H1 (cell line): ENCODE results near the gene MRPS27. TPM values are rescaled to one million over a fixed set of nuclear protein-coding genes. Genes with fewer than 3 reads are reported as not detected.

Experiments
- ASH2L ChIP-seq: fragments of 200-600, 300-600 bp; sonication (generic); IDR thresholded peaks from one replicate; pipeline ENCODE4 v1.7.1; 2017; ENCODE audit warnings: low read length
- CHD7 ChIP-seq: fragments of 300-600 bp; sonication (generic); IDR thresholded peaks from 2 replicates; pipeline ENCODE4 v1.7.1; 2012; ENCODE audit warnings: low read length, moderate library complexity, mild to moderate bottlenecking, inconsistent platforms; ENCODE audit not compliant: insufficient replicate concordance
- EZH2 ChIP-seq: fragments of 200-600 bp; sonication (generic); IDR thresholded peaks from 2 replicates; pipeline ENCODE4 v1.7.1; 2012; ENCODE audit warnings: low read depth, mild to moderate bottlenecking, moderate library complexity, low read length, inconsistent platforms; ENCODE audit not compliant: severe bottlenecking
- KDM4A ChIP-seq: IDR thresholded peaks from one replicate; pipeline ENCODE4 v1.7.1; 2012; ENCODE audit warnings: low read depth, mild to moderate bottlenecking, moderate library complexity, low read length, inconsistent platforms; ENCODE audit not compliant: severe bottlenecking
- KDM5A ChIP-seq: fragments of 200-600 bp; IDR thresholded peaks from 2 replicates; pipeline ENCODE4 v1.7.1; 2012; ENCODE audit warnings: mild to moderate bottlenecking, low read length, inconsistent platforms, mixed read lengths
- PHF8 ChIP-seq: fragments of 200-600 bp; sonication (generic); conservative IDR thresholded peaks from 2 replicates; pipeline ENCODE4 v1.7.1; 2012; ENCODE audit warnings: low read depth, mild to moderate bottlenecking, inconsistent platforms, low read length, moderate library complexity
- polyA plus RNA-seq, 7 experiments: library from polyadenylated mRNA; depleted of rRNA in 3 of 7; stranded (reverse) in 5 of 7; unstranded in 2 of 7; fragments of >200 nt in 5 of 7; fragments of 200-250 nt in 2 of 7; gene quantifications; 1 replicate in 5 of 7; 2 replicates in 1 of 7; 4 replicates in 1 of 7; pipeline versions ENCODE4 v1.2.1 to v1.2.3, GENCODE V29; 2011 to 2013; ENCODE audit warnings: missing spikeins in 2 of 7, mixed read lengths in 2 of 7
- total RNA-seq: library from RNA; stranded (reverse); fragmentation: NEBNext Ultra II Directional; extraction: Animal tissue kit (Norgen Biotek cat#: 25700); gene quantifications from 2 replicates; pipeline ENCODE4 v1.2.1, GENCODE V29; 2021

The MRPS27 gene
- total and polyA plus RNA-seq, 2 of the 8 experiments (the other 6 are each of a cell fraction or from before 2014, with no cell fraction given), result 93.2 to 102 TPM

- TF ChIP-seq PHF8, result no peak
- TF ChIP-seq ASH2L, result no peak
- no peak for TF ChIP-seq KDM5A
- TF ChIP-seq KDM4A, result no peak
- no peak for TF ChIP-seq CHD7
- TF ChIP-seq EZH2, result no peak
- TF ChIP-seq, all 59 proteins: peak for 0
Observed at GRCh38 chr5:72195581-72195980, 124.5 kb downstream of the MRPS27 start (continued).
